HG02610 (cell line): ENCODE measurements around the gene KLC3.

ENCODE experiments used
- ATAC-seq: cut with Tn5 transposase; IDR thresholded peaks from one replicate; pipeline ENCODE4 v1.9.1; 2021; ENCODE audit warnings: mild to moderate bottlenecking, moderate library complexity; ENCODE audit not compliant: unreplicated experiment

The KLC3 gene

DNA sequence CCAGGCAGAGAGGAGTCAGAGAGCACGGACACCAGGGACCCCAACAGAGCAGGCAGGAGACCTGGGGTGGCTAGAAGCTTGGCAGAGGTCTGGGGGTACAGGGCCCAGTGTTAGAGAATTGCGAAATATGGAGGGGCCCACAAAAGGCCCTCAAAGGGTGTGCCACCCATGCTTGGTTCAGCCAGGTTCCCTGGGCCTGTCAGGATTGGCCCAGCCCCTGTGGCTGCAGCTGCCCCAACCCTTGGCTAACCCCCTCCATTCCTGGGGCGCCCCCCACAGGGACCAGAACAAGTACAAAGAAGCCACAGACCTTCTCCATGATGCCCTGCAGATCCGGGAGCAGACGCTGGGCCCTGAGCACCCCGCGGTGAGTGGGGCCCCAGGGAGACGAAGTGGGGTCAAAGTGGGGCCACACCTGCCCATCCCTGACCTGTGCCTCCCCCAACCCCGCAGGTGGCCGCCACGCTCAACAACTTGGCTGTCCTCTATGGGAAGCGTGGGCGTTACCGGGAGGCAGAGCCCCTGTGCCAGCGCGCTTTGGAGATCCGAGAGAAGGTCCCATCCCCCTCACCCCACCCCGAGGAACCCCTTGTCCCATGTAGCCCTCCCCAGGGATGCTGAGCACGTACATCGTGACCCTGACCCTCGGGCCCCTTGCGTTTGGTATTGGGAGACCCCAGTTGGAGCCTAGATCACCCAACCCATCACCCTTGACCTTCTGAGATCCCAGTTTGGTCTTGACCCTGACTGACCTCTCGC lies 8.0 kb downstream of the KLC3 start:
- no peak for ATAC-seq

DNA sequence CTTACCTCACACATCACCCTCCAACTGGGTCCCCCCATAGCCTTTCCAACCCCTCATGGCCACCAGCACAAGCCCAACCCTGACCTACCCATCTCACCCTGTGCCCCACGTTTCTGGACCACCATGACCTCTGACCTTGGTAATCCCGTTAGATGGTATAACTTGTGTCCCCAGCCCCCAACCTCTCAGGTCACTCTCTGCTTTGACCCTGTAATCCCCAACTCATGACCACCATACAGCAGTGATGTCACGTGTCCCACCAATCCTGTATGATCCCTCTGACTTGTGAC lies 8.5 kb downstream of the KLC3 start:
- no peak for ATAC-seq

DNA sequence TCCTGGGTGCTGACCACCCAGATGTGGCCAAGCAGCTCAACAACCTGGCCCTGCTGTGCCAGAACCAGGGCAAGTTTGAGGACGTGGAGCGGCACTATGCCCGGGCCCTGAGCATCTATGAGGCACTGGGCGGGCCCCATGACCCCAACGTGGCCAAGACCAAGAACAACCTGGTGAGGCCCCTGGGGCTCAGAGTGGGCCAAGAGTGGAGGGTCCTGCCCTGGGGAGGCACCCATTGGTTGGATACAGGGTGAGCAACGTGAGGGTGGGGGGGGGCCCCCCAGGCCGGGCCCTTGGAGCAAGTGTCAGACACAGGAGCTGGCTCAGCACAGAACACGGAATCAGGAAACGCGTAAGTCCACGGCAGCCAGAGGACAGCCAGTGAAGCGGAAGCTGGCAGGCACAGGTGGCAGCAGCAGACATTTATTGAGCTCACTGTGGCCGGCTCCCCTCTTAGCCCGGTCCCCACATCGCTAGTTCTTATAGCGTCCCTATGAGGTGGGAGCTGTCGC lies 8.9 kb downstream of the KLC3 start:
- no peak for ATAC-seq

DNA sequence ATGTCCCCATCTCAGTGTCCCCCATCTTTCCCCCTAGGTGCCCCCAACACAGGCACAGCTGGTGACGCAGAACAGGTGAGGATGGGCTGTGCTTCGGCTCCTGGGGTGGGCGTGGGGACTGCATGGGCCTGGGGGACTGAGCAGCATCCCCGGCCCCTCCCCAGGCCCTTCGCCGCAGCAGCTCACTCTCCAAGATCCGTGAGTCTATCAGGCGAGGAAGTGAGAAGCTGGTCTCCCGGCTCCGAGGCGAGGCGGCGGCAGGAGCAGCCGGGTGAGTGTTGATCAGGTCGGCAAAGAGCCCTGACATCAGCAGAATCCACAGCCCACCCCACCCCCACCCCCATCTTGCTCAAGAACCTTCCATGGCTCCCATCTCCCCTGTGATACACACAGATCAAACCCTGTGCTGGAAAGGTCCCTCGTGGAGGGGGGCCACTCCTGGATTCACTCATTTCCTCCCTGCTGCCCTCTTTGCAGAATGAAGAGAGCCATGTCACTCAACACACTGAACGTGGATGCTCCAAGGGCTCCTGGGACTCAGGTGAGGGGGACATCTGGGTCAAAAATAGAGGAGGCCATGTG lies 10.0 kb downstream of the KLC3 start:
- ATAC-seq: no peak

DNA sequence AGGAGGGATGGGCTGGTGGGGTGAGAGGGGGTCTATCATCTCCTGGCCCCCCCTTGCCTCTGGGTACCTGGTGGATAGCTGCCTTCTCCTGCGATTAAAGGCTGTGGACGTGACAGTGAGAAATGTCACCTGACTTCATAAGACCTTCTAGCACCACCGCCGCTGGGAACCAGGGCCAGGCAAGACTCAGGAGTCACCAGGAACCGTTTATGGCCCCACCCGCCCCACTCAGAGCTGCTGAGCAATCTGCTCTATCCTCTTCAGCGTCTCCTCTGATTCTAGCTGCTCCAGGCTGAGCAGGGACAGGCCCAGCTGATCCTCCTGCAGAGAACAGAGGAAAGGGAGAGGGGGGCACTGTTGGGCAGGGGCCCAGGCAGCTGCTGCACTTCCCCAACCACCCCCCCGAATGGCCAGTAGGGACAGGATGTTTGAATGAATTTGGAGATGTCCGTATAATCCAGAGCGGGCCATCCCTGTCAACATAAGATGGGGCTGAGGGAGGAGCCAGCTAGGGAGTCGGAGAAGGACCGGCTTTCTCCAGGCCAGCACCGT lies 10.9 kb downstream of the KLC3 start:
- ATAC-seq: no peak

DNA sequence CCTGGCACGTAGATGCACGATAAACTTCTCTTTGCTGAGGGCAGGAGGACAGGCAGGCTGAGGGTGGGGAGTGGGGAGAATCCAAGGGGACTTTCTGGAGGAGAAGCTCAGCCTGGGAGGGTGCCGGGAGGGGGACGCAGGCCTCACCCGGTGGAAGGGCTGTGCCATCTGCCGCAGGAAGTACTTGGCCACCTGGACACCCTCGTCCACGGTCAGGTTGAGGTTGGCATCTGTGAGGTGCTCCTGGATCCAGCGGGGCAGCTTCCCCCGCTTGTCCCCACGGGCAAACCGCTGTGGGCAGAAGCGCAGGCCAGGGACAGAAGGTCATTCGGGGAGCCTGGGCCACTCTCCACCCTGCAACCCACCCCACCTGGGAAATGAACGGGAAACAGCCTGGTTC lies 11.5 kb downstream of the KLC3 start:
- ATAC-seq: no peak

DNA sequence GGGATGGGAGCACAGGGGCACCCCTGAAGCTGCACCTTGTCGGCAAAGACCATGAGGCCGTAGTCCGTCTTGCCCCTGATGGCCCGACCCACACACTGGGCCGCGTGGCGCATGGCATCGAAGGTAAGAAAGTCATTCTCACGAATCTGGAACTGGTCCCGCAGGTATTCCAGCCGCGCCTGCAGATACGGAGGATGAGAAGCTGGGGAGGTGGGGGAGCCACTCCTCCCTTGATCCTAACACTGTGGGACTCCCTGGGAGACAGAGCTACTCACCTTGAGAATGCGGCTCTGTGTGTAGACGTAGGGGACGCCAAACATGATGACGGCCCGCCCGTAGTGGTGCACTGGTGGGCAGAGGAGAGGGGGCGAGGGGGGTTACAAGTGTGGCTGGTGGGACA lies 11.9 kb downstream of the KLC3 start:
- ATAC-seq: no peak

DNA sequence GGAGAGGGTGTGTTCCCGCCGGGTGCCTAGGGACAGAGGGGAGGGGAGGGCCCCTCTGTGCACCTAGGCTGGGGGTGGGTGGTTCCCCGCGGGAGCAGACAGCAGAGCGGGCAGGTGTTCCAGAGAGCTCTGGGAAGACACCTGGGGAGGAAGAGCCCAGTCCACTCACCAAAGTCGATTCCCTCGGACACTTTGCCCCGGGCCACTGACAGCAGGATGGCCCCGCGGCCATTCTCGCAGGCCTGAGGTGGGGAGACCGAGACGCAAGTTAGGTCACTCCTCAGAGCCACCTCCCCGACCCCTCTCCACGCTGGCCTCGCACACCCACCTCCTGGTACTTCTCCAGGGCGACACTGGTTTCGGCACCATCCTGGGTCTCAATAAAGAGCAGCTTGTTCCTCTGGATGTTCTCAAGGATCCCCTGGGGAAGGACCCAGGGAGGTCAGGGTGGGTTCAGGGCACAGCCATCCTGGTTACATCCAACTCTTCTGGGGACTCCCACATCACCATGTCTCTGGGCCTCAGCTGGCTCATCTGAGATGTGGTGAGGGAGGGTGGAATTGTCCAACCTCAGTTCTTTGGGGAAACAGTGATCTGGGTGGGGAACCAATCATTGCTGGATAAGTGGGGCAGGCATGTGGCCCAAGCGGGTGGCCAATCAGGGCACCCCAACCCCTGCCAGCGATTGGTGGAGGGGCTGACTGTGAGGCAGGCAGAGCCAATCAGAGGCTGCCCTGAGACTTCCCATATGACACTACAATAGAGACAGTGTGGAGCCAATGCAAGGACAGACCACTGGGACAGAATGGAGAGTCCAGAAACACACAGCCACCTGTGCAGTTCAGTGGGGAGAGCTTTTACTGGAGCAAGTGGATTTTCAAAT lies 12.6 kb downstream of the KLC3 start:
- no peak for ATAC-seq

DNA sequence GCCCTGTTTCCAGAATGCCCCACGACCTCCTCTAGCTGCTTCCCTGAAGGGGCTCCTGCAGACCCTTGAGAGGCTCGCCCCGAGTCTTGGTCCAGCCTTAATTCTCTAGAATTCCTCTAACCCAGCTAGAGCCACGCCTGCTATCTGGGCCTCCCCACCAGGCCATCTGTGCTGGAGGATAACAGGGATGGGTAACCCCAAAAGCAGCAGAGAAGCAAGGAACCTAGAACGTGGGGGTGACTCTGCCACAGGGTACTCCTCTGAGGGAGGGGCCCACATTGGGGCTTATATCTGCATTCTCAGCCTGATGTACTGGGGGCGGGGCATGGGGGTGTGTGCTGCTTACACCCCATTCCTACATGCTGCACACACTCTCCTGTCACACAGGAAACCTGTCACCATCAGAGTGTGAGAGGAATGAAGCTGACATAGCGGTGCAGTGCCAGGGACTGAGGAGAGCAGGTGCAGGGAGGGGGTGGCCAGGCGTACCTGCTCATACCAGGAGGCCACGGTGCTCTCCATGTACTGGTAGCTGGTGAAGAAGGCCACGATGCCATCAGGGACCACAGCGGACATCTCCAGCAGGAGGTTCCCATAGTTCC lies 13.8 kb downstream of the KLC3 start:
- no peak for ATAC-seq

DNA sequence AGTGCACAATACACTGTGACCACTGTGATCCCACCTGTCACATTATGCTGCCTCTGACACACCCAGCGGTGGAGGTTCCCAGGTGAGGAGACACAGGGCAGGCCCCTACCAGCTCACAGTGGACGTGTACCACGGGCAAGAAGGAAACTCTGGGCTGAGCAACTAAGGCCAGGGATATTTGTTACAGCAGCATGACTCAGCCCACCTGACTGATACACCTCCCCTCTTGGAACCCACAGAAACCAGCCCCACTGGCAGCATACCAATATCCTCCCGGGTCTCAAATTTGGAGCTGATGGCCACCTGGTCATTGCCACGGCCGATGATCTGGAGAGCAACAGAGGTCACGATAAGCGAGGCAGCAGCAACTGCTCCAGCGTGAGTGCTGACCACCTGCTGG lies 14.9 kb downstream of the KLC3 start:
- ATAC-seq: no peak

DNA sequence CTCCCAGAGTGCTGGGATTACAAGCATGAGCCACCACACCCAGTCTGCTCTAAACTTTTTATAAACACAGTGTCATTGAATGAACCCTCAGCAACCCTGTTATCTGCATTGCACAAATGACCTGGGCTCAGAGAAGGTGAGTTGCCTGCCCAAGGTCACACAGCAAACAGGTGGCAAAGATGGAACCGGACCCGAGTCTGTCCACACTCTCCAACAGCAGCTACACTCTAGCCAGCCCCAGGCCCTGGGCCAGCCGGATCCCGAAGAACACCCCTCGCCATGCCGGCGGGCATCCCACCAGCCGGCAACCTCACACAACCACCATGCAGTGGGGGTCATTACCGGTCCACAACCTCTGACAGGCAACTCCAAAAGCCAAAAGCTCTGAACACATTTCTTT lies 15.4 kb downstream of the KLC3 start:
- ATAC-seq: no peak

DNA sequence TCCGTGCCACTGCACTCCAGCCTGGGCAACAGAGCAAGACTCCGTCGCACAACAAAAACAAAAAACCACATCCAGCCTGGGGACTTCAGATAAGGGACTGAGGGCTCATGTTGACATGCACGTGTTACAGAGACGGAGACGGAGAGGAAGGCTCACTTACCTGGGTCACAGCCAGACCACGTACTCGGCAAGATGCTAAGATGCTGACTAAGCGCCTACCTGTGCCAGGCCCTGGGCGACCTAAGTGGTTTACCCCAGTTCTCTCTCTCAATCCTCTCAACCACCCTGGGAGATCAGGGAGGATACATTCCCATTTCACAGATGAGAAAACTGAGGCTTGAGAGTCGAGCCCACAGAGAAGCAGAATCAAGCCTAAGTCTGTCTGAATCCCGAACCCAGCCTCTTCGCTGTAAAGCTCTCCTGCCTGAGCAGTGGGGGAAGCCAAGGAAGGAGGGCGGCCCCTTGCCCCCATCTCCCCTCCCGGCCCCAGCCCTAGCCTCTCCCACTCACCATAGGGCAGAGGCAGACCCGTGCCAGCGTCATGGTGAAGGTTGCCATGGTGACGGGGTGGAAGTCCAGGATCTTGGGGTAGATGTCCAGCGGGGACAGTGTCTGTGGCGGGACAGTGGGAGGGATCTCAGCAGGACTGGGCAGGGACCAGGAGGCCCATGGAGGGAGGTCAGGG lies 16.4 kb downstream of the KLC3 start:
- ATAC-seq: no peak

DNA sequence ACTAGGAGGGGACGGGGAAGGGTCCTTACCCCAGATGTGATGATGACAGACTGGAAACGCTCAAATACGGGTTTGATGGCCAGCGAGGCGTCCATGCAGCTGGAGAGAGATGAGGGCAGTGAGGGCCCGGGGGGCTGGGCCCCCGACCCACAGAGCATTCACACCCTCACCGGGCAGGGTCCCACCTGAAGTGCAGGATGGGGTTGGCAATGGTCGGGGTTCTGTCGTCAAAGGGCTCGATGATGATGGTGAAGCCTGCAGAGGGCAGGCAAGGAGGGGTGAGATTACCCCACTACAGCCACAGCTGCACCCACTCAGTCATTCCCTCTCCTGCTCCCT lies 16.9 kb downstream of the KLC3 start:
- no peak for ATAC-seq

DNA sequence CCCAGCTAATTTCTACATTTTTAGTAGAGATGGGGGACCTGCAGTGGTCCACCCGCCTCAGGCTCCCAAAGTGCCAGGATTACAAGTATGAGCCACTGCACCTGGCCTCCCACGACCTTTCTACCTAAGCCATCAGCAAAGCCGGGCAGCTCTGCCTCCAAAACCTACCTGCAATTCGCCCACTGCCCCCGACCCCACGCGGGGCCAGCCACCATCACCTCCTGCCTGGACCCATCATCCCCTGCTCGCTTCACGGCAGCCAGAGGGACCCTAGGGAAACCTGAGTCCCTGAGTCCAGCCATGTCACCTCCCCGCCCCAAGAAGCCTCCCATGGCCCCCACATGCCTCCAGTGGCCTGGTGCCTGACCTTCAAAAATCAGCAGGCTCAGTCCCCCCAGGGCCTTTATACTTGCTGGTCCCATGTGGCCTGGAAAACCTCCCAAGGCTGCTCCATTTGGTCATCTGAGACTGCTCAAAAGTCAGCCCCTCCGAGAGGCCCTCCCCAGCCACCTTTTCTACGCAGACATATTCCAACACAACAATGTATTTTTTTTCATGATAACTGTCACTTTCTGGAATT lies 17.8 kb downstream of the KLC3 start:
- ATAC-seq: no peak

DNA sequence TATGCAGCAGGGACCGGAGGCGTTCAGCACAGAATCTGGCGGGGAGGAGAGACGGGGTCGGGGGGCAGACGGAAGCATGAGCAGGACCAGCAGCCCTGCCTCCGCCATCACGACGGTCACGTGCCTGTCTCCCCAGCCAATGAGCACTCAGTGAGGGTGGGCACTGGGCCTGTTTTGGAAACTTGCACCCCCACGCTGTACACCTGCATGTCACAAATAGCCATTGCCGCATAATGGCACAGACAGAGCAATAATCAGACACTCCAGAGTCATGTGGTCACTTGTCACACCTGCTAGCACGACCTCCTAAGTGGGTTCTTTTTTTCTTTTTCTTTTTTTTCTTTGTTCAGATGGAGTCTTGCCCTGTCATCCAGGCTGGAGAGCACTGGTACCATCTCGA lies 21.1 kb downstream of the KLC3 start:
- no peak for ATAC-seq

DNA sequence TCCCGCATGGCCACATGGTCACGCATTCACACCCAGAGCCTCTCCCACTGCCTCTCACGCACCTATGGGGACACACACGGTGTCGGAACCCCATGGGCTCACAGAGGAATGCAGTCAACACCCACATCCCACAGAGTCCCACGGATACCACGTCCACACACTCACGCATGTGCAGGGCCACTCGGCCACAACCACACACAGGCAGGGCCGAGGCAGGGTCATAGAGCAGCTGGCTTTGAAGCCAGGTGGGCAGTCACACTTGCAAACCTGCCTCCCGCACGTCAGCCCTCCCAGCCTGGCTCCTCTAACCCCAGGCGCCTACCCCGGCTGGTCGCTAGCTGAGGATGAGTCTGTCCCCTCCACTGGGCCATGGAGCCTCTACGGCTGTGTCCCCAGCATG lies 21.7 kb downstream of the KLC3 start:
- no peak for ATAC-seq

DNA sequence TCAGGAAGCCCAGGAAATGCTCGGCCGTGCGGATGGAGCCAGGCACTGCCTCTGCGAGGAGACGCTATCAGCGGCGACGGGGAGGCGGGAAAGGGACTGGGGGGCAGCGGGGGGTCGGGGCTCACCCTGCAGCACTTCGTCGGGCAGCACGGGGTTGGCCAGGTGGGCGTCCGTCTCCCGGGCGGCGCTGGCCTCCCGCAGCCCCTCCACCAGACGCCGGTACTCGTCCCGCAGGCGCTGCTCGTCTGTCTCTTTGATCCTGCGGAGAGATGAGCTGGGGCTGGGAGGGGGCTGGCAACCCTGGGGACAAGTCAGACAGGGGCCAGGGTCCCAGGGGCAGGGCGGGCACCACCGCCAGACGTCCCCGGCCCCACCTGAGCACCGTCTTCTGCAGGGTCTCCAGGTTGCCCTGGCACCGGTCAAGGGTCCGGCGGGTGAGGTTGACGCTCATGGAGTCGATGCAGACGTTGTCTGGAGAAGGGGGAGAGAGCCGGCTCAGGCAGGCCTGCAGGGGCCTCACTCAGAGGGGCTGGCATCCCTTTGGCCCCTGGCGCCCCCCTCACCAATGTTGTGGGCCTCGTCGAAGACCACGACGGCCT lies 23.4 kb downstream of the KLC3 start:
- no peak for ATAC-seq

DNA sequence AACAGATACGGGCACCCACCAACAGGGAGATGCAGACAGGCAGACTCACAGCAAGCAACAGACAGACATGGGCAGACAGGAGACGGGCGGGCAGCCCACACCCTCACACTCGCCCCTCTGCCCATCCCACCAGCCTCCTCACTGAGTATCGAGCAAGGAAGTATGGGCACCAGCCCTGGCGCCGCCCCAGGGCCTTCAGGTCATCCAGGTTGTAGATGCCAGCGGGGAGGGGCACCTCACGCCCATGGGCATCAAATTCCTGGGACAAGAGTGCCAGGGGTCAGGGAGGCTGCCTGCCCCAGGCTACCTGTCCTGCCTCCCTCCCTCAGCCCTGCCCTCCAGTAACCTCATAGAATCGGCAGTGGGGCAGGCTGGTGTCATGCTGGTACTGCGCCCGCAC lies 24.1 kb downstream of the KLC3 start:
- ATAC-seq: no peak

DNA sequence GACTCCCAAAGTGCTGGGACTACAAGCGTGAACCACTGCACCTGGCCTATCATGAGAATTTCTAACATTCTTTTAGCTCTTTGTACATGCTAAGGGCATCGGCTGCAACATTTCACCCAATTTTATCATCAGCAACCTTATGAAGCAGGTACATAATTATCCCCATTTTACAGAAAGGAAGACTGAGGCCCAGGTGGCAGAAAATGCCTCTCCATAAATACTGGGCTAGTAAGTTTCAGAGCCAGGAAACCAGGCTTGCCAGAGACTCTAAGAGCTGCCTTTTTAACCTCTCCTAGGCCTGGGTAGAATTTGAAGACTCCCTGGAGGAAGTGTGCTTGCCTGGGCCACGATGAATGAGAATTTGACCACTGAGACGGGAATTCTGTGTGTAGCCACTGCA lies 27.6 kb downstream of the KLC3 start:
- ATAC-seq: no peak

DNA sequence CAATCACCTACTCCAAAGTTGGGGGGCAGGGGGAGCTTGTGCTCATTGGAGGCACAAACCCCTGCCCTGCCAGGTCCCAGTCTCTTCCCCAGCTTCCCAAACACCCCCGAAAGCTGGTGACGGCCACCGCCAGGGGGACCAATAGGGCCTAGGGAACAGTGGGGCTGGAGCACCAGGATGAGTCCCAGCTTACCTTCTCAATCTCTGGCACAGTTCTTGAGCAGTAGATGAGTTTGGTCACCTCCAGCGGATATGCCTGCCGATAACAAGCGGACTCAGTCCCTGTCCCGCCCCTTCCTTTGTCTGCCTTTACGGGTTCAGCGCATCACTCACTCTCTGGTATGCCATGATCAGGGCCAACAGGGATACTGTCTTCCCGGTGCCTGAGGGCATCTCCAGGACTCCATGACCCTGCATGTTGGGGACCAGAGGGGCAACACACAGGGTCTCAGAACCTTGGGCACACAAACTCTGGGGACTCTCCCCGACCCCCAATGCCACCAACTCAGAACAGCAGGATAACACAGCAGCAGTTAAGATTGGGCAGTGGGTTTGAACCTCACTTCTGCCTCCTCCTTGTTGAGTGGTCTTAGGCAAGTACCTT lies 28.3 kb downstream of the KLC3 start:
- ATAC-seq: no peak
